AG04450 (cell line): ENCODE measurements around the gene ARHGEF25. TPM values are rescaled to one million over a fixed set of nuclear protein-coding genes. Genes with fewer than 3 reads are reported as not detected.
"Not testable (repeated sequence)": the region's sequence is repeated elsewhere in the genome, so short reads cannot be mapped to it uniquely, and the experiment has no call there.

Experiments used
- CTCF ChIA-PET: fragments of 300-600, 350-600 bp; formaldehyde crosslinking; extraction: SDS; loops from one replicate; lab custom pipeline; 2022; ENCODE audit warnings: antibody characterized with exemption, inconsistent platforms; lab: Charles Lee
- POLR2A ChIA-PET: fragments of 350-600 bp; formaldehyde crosslinking; extraction: SDS; loops from one replicate; lab custom pipeline; 2021; ENCODE audit warnings: antibody characterized with exemption, inconsistent platforms; lab: Yijun Ruan, JAX
- DNase-seq: peaks from one replicate; pipeline ENCODE4 v3.0.0-alpha.2; 2011; ENCODE audit warnings: low read depth, low spot score
- H3K27ac ChIP-seq: one replicate; pipeline ENCODE4 v1.5.1; 2012; ENCODE audit warnings: low read depth, low read length, control low read depth
- H3K27me3 ChIP-seq: one replicate; pipeline ENCODE4 v1.6.0; 2012; ENCODE audit warnings: low read length; ENCODE audit not compliant: control insufficient read depth, insufficient read depth
- H3K4me3 ChIP-seq: 2 replicates; pipeline ENCODE4 v1.5.1; 2011; ENCODE audit warnings: mild to moderate bottlenecking, low read depth, low read length, control low read depth
- H3K9me3 ChIP-seq: 2 replicates; pipeline ENCODE4 v1.5.1; 2012; ENCODE audit warnings: low read length; ENCODE audit not compliant: control insufficient read depth, insufficient read depth
- CTCF ChIP-seq: IDR thresholded peaks from 2 replicates; pipeline ENCODE4 v1.5.1; 2011; ENCODE audit warnings: low read depth, low read length, control low read depth, inconsistent platforms
- polyA plus RNA-seq: library from polyadenylated mRNA; depleted of rRNA; stranded (reverse); fragments of >200 nt; gene quantifications from 2 replicates; pipeline ENCODE4 v1.2.3, GENCODE V29; 2011

ARHGEF25 gene
- polyA plus RNA-seq, 1 experiment, result 23.4 TPM

DNA sequence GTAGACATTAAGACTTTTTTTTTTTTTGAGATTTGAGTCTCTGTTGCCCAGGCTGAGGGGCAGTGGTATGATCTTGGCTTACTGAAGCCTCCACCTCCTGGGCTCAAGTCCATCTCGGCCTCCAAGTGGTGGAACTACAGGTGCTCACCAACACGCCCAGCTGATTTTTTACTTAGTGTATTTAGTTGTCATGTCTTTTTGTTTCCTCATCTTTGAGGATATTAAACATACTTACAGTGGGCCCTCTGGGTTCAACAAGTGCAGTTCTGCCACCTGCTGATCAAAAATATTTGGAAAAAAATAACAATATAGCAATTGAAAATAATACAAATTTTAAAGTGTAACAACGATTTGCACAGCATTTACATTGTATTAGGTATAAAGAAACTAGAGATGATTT, 26.1 kb downstream of the ARHGEF25 start:
- Histone ChIP-seq H3K27me3 (peaks cover 15% of the 10 kb centered on the region), H3K4me3 (no peak overlapping the region), H3K9me3 (no peaks in the 10 kb centered on the region), H3K27ac (no peak overlapping the region)
- POLR2A ChIA-PET, result no interaction called here
- no peak for TF ChIP-seq CTCF
- DNase-seq, result no peak
- CTCF ChIA-PET, result interaction anchor here (0.6 to 2.1 kb wide), 4 partner anchors 15 to 873 kb away, joined by 3 to 20 read pairs (median 5); no protein-coding TSS in a partner anchor

DNA sequence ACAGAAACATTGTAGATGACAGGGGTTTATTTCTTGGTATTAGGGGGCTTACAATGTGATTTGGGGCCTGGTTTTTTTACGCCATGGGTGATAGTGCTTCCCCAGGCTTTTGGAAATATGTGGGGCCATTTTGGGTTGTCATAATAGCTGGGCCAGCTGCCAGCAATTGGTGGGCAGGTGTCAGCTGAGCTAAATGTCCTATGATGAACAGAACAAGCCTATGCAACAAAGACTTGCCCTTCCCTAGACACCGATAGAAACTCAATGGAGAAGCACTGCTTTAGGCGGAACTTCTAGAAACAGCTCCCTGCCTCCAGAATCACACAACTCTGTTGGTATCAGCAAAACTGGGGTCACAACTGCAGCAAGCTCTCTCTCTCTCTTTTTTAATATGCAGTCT, 26.9 kb downstream of the ARHGEF25 start:
- DNase-seq, result no peak
- POLR2A ChIA-PET, result no interaction called here
- Histone ChIP-seq H3K27ac (no peak overlapping the region), H3K27me3 (peaks cover 13% of the 10 kb centered on the region), H3K4me3 (no peak overlapping the region), H3K9me3 (no peaks in the 10 kb centered on the region)
- CTCF ChIA-PET, result interaction anchor here (0.6 to 2.1 kb wide), 2 partner anchors 17 to 54 kb away, joined by 5 to 20 read pairs; no protein-coding TSS in a partner anchor
- no peak for TF ChIP-seq CTCF

GRCh38 chr12:57640175-57641042, 29.2 kb downstream of the ARHGEF25 start:
- H3K27me3 ChIP-seq, result peaks cover 9% of the 10 kb centered on the region
- ChIA-PET POLR2A (no interaction called here), CTCF (interaction anchor here (1.2 to 2.5 kb wide), 2 partner anchors 7 to 57 kb away, joined by 6 to 12 read pairs; partner anchors contain the start of gene B4GALNT1)
- no peak for DNase-seq
- no peak overlapping the region for H3K4me3 ChIP-seq
- no peak for TF ChIP-seq CTCF
- peaks cover 4% of the 10 kb centered on the region; the same call in 1 of the 2 replicates for H3K9me3 ChIP-seq
- no peak overlapping the region for H3K27ac ChIP-seq

DNA sequence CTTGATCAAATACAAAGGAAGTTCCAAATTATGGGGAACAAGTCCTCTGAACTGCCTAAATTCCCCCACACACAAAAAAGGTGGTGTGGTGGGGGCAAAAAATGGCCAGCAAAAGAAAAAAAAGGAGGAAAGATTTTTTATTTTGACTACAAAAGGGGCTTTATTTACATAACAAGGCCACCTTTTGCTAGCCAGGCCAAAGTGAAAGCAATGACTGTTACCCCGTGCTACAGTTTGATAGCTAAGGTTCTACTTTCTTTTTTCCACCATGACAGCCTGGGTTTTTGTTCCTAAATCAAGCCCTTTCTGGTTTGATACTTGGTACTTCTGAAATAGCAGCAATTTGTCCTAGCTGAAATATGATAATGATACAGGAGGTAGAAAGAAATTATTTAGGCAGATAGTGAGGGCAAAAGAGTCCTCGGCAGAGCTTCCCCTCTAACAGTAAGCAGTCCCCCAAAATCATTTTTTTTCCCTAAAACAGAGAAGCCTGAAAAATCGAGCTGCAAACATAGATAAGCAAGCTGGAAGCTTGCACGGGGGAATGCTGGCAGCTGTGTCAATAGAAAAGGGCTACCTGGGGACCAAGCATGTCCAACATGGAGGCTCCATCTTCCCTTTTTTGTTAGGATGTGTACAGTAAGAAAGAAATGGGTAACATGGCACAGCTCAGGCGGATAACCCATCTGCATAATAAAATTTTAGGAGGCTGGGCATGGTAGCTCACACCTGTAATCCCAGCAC, 30.6 kb downstream of the ARHGEF25 start:
- H3K9me3 ChIP-seq, result peaks cover 10% of the 10 kb centered on the region
- H3K27me3 ChIP-seq, result peaks cover 9% of the 10 kb centered on the region
- no peak for TF ChIP-seq CTCF
- H3K27ac ChIP-seq, result no peak overlapping the region
- no peak overlapping the region for H3K4me3 ChIP-seq
- POLR2A ChIA-PET, result no interaction called here
- DNase-seq, result no peak
- CTCF ChIA-PET, result interaction anchor here (1.2 to 2.5 kb wide), 2 partner anchors 9 to 58 kb away, joined by 6 to 12 read pairs; partner anchors contain the start of gene B4GALNT1

DNA sequence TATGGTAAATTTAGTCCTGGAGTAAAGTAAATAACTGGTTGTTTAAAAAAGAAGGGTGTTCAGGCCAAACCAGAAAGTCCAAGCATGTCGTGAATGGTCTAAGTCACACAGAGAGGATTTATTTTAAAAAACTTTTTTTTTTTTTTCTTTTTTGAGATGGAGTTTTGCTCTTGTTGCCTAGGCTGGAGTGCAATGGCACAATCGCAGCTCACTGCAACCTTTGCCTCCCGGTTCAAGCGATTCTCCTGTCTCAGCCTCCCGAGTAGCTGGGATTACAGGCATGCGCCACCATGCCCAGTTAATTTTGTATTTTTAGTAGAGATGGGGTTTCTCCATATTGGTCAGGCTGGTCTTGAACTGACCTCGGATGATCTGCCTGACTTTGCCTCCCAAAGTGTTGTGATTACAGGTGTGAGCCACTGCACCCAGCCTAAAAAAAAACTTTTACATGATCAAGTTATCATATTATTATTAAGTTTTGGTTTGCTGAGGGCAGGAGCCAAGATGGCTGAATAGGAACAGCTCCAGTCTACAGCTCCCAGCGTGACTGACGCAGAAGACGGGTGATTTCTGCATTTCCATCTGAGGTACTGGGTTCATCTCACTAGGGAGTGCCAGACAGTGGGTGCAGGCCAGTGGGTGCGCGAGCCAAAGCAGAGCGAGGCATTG, 34.9 kb downstream of the ARHGEF25 start:
- H3K27me3 ChIP-seq, H3K4me3 ChIP-seq, H3K27ac ChIP-seq, POLR2A ChIA-PET, CTCF ChIA-PET, DNase-seq: not testable (repeated sequence)
- H3K9me3 ChIP-seq, result peaks cover 10% of the 10 kb centered on the region

DNA sequence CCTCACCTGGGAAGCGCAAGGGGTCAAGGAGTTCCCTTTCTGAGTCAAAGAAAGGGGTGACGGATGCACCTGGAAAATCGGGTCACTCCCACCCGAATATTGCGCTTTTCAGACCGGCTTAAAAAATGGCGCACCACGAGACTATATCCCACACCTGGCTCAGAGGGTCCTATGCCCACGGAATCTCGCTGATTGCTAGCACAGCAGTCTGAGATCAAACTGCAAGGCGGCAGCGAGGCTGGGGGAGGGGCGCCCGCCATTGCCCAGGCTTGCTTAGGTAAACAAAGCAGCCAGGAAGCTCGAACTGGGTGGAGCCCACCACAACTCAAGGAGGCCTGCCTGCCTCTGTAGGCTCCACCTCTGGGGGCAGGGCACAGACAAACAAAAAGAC, 35.4 kb downstream of the ARHGEF25 start:
- CTCF ChIA-PET, H3K27me3 ChIP-seq, DNase-seq, POLR2A ChIA-PET, H3K4me3 ChIP-seq, H3K27ac ChIP-seq: not testable (repeated sequence)
- H3K9me3 ChIP-seq, result peaks cover 10% of the 10 kb centered on the region
